Glomerular endothelial cell (primary cell): ENCODE data around the gene SDF2. TPM values are rescaled to one million over a fixed set of nuclear protein-coding genes. Genes with fewer than 3 reads are reported as not detected.
A peak's percentile ranks its signal among the peaks of the same experiment; 100 is the strongest.
"Not testable (repeated sequence)": the region's sequence is repeated elsewhere in the genome, so short reads cannot be mapped to it uniquely, and the experiment has no call there.

Source experiments
- DNase-seq: peaks from one replicate; pipeline ENCODE4 v3.0.0-alpha.2; 2011; ENCODE audit warnings: low read depth, low spot score; ENCODE audit errors: extremely low read depth
- total RNA-seq: library from RNA; depleted of rRNA; stranded (reverse); fragments of >200 nt; gene quantifications from 2 replicates; pipeline ENCODE4 v1.2.3, GENCODE V29; 2015

The SDF2 gene
- total RNA-seq, 1 donor from 2014 or later = 58.6 TPM

DNA sequence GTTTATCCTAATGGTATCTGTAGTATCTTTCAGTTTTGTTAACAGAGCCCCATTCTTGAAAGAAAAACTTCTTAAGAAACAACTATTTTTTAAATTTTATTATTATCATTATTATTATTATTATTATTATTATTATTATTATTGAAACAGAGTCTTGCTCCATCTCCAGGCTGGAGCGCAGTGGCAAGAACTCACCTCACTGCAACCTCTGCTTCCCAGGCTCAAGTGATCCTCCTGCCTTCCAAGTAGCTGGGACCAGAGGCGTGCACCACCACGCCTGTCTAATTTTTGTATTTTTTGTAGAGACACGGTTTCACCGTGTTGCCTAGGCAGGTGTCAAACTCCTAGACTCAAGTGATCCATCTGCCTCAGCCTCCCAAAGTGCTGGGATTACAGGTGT, 23.7 kb upstream of the SDF2 start:
- DNase-seq = no peak

GRCh38 chr17:28684963-28685362, 23.3 kb upstream of the SDF2 start:
- no peak for DNase-seq

DNA sequence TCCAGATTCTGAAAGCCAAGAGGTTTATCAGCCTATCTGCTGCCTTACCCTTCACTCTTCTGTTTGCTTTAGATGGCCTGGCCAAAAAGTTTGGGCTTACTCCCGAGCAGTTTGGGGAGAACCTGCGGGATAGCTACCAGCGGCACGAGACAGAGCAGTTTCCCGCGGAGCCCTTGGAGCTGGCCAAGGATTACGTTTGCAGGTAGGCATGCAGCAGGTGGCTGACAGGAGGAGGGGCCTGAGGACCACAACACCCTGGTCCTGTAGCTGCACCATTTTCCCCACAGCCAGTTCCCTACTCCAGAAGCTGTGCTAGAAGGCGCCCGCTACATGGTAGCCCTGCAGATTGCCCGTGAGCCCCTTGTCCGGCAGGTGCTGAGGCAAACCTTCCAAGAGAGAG, 20.9 kb upstream of the SDF2 start:
- DNase-seq = no peak

DNA sequence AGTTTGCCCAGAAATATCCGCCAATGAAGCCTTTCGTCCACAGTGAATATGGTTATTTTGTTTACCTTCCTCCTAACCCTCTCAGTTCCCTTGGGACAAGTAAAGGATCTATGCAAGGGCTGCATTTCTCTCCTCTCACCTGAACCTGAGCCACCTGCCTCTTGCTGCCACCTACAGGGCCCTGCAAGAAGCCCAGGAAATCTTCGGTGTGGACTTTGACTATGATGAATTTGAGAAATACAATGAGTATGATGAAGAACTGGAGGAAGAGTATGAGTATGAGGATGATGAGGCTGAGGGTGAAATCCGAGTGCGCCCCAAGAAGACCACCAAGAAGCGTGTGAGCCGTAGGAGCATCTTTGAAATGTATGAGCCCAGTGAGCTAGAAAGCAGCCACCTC, 14.3 kb upstream of the SDF2 start:
- no peak for DNase-seq

- no peak for DNase-seq
Observed at GRCh38 chr17:28675490-28675889, 13.8 kb upstream of the SDF2 start.

GRCh38 chr17:28669918-28670317, 8.2 kb upstream of the SDF2 start:
- no peak for DNase-seq

DNA sequence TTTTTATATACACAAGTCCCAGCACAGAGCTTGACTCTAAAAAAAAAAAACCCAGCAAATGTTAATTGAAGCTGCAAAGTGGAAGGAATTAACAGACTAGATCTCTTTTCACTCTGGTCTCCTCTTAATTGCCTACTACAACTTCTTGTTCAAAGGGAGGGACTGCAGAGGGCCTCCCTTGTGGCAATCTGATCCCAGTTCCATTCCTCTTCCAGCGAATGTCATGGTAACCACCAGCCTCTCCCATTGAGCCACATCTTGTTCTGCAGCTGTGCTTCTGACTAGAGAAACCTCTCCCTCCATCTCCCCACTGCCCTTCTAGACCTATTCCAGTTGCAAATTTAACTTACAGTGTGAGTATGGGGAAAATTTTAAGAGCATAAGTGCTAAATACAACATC, 6.2 kb upstream of the SDF2 start:
- DNase-seq = no peak

DNA sequence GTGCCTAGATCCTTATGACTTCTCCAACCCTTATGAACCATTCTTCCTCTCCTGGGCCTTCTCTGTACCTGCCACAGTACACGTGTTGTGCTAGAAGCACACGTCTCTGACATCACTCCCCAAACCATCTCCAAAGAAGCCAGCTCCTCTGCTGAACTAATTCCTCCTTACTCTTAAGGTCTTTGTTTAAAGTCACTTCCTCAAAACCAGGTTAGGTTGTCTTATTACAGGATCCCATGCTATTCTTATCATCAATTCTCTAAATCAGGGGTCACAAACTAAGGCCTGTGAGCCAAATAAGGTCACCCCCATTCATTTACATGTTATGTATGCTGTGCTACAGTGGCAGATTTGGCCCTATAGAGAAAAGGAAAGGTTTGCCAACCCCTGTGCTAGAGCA, 4.3 kb upstream of the SDF2 start:
- DNase-seq = no peak

- DNase-seq = no peak
Observed at GRCh38 chr17:28663723-28664122, 2.0 kb upstream of the SDF2 start.

DNA sequence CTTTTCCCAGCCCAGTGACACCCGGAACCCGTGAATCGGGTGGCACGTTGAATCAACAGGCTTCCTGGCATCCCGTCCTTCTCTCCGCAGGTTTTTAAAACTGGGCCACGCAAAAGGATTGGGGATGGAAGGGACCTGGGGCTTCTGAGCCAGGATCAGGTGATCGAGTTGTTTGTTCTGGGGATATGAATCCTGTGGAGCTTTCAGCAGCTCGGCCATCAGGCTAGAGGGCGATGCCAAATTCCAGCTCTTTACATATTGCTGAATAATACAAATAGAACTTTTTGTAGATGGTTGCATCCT, 772 bp upstream of the SDF2 start:
- DNase-seq = no peak

DNA sequence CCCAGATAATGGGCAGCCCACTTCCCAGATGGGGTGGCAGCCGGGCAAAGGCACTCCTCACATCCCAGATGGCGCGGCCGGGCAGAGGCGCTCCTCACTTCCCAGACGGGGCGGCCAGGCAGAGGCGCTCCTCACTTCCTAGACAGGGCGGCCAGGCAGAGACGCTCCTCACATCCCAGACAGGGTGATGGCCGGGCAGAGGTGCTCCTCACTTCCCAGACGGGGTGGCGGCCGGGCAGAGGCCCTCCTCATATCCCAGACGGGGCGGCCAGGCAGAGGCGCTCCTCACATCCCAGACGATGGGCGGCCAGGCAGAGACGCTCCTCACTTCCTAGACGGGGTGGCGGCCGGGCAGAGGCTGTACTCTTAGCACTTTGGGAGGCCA, 2.2 kb downstream of the SDF2 start:
- not testable (repeated sequence) for DNase-seq

GRCh38 chr17:28658766-28659496, 2.8 kb downstream of the SDF2 start:
- not testable (repeated sequence) for DNase-seq

DNA sequence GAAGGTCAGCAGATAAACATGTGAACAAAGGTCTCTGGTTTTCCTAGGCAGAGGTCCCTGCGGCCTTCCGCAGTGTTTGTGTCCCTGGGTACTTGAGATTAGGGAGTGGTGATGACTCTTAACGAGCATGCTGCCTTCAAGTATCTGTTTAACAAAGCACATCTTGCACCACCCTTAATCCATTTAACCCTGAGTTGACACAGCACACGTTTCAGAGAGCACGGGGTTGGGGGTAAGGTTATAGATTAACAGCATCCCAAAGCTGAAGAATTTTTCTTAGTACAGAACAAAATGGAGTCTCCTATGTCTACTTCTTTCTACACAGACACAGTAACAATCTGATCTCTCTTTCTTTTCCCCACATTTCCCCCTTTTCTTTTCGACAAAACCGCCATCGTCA, 3.4 kb downstream of the SDF2 start:
- DNase-seq = not testable (repeated sequence)

- no peak for DNase-seq
Observed at GRCh38 chr17:28657756-28658155, 4.0 kb downstream of the SDF2 start.

DNA sequence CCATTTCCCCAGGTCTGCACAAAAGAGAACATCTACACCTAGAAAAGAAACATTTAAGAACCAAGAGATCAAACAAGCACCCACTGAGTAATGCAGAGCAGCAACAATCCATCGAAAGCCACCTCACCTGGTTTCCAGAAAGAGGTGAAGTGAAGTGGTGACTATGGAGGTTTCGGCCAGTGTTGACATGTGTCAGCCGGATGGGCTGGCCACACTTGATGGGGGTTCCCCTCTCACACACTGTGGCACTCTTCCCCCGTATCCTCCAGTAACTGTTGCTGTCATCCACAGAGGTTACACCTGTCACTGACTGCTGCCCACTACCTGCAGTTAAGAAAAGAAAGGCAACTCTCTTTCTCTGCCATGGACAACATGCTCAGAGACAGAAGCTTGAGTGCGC, 6.5 kb downstream of the SDF2 start:
- DNase-seq = no peak

DNA sequence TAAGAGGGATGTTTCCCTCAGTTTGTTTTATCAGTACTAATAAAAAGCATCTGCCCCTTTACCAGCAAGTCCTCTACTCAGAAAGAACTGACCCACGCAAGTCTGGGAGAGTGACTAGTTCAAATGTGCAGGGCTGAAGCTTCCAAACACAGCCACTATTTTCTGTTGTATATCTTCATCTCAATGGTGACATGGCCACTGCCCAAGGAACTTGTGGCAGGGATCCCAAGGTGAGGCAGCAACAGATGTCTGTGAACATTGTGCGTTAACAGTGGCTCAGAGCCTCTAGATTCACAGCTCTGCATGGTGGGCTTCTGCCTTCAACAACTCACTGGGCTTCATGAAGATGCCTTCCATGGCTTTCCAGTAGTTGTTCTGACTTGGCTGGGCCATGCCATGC, 13.0 kb downstream of the SDF2 start:
- DNase-seq = no peak

- DNase-seq = no peak
Observed at GRCh38 chr17:28646039-28646754, 15.5 kb downstream of the SDF2 start.

DNA sequence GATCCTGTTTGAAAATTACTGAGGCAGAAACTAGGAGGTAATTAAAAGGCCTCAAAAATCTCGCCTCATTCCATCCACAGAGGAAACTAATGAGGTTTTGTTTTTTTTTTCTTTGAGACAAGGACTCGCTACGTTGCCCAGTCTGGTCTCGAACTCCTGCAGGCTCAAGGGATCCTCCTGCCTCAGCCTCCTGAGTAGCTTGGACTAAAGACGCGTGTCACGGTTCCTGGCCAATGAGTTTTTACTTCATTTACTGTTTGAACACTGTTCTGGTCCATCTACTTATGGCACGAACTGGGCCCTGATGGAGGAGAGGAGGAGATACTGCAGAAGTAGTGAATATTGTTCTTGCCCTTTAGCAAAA, 16.1 kb downstream of the SDF2 start:
- DNase-seq = no peak

- DNase-seq = peak; percentile 48
Observed at GRCh38 chr17:28644787-28645575, 16.7 kb downstream of the SDF2 start, which contains the start of gene BLTP2. Gene BLTP2 (minus strand): TSS chr17:28645158. CDS start chr17:28645056, 102 bp downstream.

- DNase-seq = no peak
Observed at GRCh38 chr17:28643983-28644786, 17.5 kb downstream of the SDF2 start.

DNA sequence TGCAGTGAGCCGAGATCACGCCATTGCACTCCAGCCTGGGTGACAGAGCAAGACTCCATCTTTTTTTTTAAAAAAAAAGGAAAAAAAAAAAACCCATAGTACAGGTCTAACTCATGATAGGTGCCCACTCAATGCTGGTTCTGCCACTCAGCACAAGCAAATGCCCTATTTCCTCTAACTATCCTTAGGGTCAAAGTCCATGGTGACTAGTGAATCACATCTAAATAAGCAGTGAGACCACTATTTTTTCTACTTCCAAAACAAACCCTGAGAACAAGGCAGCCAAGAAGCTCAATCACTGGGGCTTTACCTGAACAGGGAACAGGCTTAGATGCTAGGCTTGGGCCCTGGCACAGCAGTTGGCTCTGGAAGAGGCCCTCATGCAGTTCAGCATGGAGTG, 20.1 kb downstream of the SDF2 start:
- DNase-seq = no peak
